WTC11 (cell line): Measurements from ENCODE around the gene ASIC5.

Source experiments
- CTCF ChIP-seq: fragments of 200-600 bp; IDR thresholded peaks from 2 replicates; pipeline ENCODE4 v1.8.0; 2022; ENCODE audit warnings: antibody characterized with exemption
- MAX ChIP-seq: sonication (generic); formaldehyde crosslinking; IDR thresholded peaks from 2 replicates; pipeline ENCODE4 v1.8.0; 2022; ENCODE audit warnings: mild to moderate bottlenecking, missing genetic modification reagents
- NFYB ChIP-seq: sonication (generic); formaldehyde crosslinking; conservative IDR thresholded peaks from 2 replicates; pipeline ENCODE4 v1.8.0; 2022; ENCODE audit warnings: low read depth, missing genetic modification reagents
- RELA ChIP-seq: sonication (generic); formaldehyde crosslinking; IDR thresholded peaks from 2 replicates; pipeline ENCODE4 v1.8.1; 2022; ENCODE audit warnings: missing genetic modification reagents, mild to moderate bottlenecking, borderline replicate concordance

- TF ChIP-seq MAX (CRISPR knock-in tag): no peak
- no peak for TF ChIP-seq NFYB (CRISPR knock-in tag)
- no peak for TF ChIP-seq CTCF
- no peak for TF ChIP-seq RELA
These were observed 55.0 kb downstream of the ASIC5 start for GRCh38 chr4:155811083-155811482.
